ENCODE measurements around the gene NRARP. TPM values are rescaled to one million over a fixed set of nuclear protein-coding genes. Genes with fewer than 3 reads are reported as not detected.
A peak's percentile ranks its signal among the peaks of the same experiment; 100 is the strongest.

The NRARP gene
- total RNA-seq, 1 experiment from 2014 or later, result 23.8 TPM

- DNase-seq, result peak; percentile 74
- Histone ChIP-seq H3K4me2 (ENCODE audit: insufficient read depth, insufficient read length, low read length) (no peak overlapping the region), H3K14ac (ENCODE audit: insufficient read depth, low read length) (no peak overlapping the region), H2BK120ac (ENCODE audit: low read depth, low read length, poor library complexity, severe bottlenecking) (no peak overlapping the region), H4K91ac (ENCODE audit: insufficient read length, low read depth, low read length) (no peak overlapping the region), H4K8ac (replicated peaks; ENCODE audit: insufficient read length, low read depth, low read length) (no peak overlapping the region), H3K79me2 (ENCODE audit: insufficient read depth, low read length) (no peaks in the 10 kb centered on the region), H3T11ph (ENCODE audit: low read length) (no peak overlapping the region), H3K18ac (ENCODE audit: insufficient read length, low read depth, low read length) (no peak overlapping the region), H3K27me3 (ENCODE audit: insufficient read depth, low read length) (no peaks in the 10 kb centered on the region), H2BK5ac (ENCODE audit: insufficient read length, low read length) (no peak overlapping the region), H3K4me1 (ENCODE audit: insufficient read depth, low read length) (peaks cover 1% of the 10 kb centered on the region; the same call in 1 of the 2 replicates), H4K20me1 (ENCODE audit: control insufficient read depth, insufficient read depth, insufficient read length) (no peaks in the 10 kb centered on the region), H2AFZ (ENCODE audit: low read length) (no peak overlapping the region), H3K23me2 (ENCODE audit: insufficient read length, low read depth, low read length, poor library complexity, severe bottlenecking) (no peaks in the 10 kb centered on the region), H3K23ac (ENCODE audit: insufficient read length, low read depth, low read length) (no peak overlapping the region), H3K27ac (ENCODE audit: insufficient read length, low read depth, low read length) (no peak overlapping the region), H2BK12ac (ENCODE audit: insufficient read length, low read depth, low read length) (no peak overlapping the region), H4K5ac (ENCODE audit: insufficient read length, low read depth, low read length) (no peak overlapping the region), H2BK15ac (ENCODE audit: low read depth, low read length) (no peak overlapping the region), H3K79me1 (ENCODE audit: insufficient read depth, low read depth, low read length, poor library complexity, severe bottlenecking) (no peaks in the 10 kb centered on the region), H3K9me3 (ENCODE audit: control insufficient read depth, low read depth, low read length) (no peaks in the 10 kb centered on the region), H3K4ac (ENCODE audit: low read depth, low read length) (no peak overlapping the region), H2AK5ac (ENCODE audit: insufficient read length, low read length) (no peak overlapping the region), H3K56ac (ENCODE audit: insufficient read length, low read depth, low read length) (no peak overlapping the region), H2BK20ac (ENCODE audit: low read depth, low read length, poor library complexity, severe bottlenecking) (no peak overlapping the region), H3K9ac (ENCODE audit: extremely low read depth, insufficient read length, low read length) (no peak overlapping the region)
- peak; percentile 48 for TF ChIP-seq CTCF (conservative IDR thresholded peaks at IDR 0.05)
- H3K9me3 Mint-ChIP-seq, result peaks cover 4 to 5% of the 10 kb centered on the region in 2 experiments; a peak in 3 of 5 replicates
- H3K4me1 Mint-ChIP-seq, result peaks cover 2 to 11% of the 10 kb centered on the region in 2 experiments; a peak in 2 of 4 replicates
- no CpG with 5 or more reads among the region's 26 CpGs for WGBS (ENCODE audit: extremely low coverage, insufficient read length, low lambda C conversion rate)
- no peak overlapping the region for H3K27ac Mint-ChIP-seq
- peaks cover 3% of the 10 kb centered on the region; the same call in 1 of the 2 replicates for H3K27me3 Mint-ChIP-seq (ENCODE audit: low read depth)
- H3K4me3 Mint-ChIP-seq, result no peak overlapping the region
- H3K36me3 Mint-ChIP-seq (ENCODE audit: insufficient read depth in 1 of 3, low read depth in 3 of 3), result no peaks in the 10 kb centered on the region
Observed at GRCh38 chr9:137319011-137319738, 17.1 kb upstream of the NRARP start.
